HG02571 (cell line): ENCODE measurements around the gene TAF4B.

Experiments
- ATAC-seq: cut with Tn5 transposase; IDR thresholded peaks from one replicate; pipeline ENCODE4 v1.9.1; 2021; ENCODE audit warnings: mild to moderate bottlenecking, moderate library complexity; ENCODE audit not compliant: unreplicated experiment

TAF4B gene

DNA sequence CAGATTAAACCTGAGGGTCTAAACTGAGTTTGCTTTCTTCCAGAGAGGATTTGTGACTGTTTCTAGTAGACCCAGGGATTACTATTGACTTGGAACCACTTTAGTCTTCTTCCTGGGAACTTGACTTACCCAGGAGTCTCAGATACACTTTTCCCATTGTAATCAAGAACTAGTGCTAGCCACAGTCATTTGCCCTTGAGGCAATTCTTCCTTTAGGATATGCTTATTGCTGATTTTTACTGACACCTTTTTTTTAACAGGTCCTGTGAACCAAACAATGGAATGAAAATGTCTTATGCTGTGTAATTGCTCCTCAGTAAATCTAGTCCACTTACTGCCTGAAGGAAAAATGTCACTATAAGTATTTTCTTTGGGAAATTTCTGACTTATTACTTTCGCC, 78.3 kb downstream of the TAF4B start:
- ATAC-seq = no peak

DNA sequence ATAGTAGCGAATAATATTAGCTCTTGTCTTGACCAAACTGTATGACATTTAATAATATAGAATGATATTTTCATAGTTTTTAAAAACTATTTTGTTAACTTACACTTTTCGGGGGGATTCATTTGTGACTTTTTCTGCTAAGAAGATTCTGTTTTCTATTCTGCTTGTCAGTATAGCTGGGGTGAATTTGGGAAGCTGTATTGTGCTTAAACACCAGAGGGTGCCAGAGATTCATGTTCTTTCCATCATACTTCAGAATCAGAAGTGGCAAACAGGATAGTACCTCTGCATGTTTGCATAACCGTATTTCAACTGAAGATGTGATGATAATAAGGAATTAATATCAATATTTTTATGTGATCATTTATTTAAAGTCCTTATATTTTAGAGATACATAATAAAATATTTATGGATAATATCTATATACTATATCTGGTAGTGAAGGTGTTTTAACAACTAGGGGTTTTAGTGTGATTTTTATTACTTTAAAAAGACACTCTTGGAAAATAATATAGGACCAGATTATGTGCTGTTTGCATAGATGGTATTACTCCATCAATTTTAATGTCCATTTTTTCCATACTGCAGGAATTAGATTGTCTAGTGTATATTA, 81.0 kb downstream of the TAF4B start:
- no peak for ATAC-seq

DNA sequence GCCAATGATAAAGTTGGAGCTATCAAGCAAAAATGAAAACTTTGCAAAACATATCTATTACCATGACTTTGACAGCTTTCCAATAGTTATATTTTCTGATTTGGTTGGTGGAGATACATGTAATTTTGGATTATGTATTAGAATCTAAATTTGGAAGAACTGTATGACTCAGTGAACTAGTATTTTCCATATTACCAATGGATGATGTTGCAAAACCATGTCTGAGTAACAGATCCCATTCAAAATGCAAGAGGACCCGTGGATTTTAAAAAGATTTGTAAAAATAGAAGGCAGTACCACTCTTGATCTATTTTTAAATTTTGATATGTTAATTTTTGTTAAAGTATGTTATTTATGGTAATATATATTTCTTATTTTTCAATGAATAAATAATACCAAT, 83.0 kb downstream of the TAF4B start:
- ATAC-seq = no peak

DNA sequence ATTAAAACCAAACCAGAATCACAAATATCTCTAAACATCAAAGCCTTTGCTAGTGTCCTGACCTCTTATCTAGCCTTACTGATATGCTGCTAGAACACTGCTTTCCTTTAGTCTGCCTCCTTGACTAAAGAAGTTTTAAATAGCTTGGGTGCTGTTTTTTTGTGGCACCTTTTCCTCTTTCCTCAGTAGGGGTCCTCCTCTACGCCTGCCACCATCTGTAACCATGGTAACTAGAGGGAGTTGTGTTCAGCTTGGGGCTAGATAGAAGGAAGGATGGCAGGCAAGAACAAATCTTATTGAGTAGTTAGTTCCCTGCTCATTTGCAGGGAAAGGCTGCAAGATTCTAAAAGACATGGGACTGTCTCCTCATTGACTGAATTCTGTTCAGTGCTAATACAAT, 86.0 kb downstream of the TAF4B start:
- no peak for ATAC-seq

DNA sequence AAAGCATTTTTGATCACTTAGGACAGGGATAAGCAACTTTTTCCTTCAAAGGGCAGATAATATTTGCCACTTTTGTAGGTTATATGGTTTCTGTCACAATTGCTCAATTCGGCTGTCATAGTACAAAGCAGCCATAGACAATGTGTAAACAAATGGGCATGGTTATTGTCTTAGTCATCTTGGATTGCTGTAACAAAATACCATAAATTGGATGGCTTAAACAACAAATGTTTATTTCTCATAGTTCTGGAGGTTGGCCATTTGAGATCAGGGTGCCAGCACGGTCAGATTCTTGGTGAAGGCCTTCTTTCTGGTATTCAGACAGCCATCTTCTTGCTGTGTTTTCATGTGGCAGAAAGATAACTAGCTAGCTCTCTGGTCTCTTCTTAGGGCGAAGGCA, 91.2 kb downstream of the TAF4B start:
- ATAC-seq = no peak

DNA sequence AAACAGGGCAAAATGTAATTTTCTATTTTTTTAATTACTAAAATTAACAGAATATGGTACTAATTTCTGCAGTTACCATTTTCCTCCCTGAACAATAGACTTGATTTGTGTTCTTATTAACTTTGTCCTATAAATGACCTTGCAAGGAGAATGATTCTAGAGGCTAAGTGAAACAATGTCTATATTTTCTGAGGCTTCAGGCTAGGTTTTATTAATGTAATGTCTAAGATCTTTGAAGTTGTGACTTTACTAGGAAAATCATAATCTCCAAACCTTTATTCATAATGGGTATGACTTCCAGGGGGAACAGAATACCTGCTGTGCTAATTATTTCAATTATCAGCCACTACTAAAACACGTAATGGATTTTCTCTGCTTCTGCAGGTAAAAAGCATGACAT, 94.4 kb downstream of the TAF4B start:
- no peak for ATAC-seq

DNA sequence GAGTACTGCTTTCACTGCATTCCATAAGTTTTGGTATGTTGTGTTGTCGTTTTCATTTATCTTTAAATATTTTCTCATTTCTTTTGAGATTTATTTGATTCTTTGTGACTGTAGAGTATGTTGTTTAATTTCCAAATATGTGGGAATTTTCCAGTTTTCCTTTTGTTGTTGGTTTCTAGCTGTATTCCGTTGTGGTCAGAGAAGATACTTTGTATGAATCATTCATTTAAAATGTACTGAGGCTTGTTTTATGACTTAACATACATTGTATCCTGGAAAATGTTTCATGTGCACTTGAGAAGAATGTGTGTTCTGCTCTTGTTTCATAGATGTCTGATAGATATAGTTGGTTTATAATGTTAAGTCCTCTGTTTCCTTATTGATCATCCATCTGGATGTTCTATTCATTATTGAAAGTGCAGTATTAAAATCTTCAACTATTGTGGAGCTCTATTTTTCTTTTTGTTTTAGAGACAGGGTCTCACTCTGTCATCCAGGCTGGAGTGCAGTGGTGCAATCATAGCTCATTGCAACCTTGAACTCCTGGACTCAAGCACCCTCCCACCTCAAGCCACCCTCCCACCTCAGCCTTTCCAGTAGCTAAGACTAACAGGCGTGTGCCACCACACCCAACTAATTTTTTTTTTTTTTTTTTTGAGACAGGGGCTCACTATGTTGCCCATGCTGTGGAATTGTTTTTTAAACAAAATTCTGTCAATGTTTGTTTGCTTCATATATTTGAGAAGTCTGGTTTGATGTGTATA, 96.8 kb downstream of the TAF4B start:
- no peak for ATAC-seq

DNA sequence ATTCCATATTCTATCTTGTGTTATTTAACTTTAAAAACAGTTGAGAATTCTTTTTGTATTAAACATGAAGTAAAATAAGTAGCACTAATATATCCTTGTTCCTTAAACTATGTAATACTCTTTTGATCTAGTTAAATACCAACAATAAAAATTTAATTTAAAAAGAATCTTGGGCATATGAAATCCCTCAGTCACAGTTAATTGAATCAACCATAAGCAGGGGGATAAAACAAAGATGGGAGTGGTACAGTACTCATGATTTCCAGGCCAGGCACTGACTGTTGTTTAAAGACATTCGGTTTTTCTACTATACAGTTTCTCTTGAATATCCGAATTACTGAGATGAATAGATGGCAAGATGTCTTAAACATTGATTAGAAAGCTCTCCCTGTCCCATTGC, 99.5 kb downstream of the TAF4B start:
- ATAC-seq = no peak

DNA sequence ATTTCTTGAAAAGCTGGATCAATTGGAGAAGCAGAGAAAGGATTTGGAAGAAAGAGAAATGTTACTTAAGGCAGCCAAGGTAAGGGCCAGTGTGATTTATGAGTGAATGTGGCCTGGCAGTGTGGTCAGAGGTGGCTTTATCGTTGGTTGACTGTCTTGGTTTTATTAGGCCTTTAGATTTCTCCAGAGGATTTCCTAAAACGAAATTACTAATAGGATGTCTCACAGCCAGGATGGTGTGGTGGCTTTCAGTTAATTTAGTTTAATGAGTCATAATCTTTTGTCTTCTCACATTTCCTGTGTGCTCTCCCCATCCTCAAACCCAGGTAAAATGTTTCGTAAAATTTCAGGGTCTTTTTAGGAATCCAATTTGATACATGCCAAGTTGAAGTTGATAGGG, 100.8 kb downstream of the TAF4B start:
- no peak for ATAC-seq

DNA sequence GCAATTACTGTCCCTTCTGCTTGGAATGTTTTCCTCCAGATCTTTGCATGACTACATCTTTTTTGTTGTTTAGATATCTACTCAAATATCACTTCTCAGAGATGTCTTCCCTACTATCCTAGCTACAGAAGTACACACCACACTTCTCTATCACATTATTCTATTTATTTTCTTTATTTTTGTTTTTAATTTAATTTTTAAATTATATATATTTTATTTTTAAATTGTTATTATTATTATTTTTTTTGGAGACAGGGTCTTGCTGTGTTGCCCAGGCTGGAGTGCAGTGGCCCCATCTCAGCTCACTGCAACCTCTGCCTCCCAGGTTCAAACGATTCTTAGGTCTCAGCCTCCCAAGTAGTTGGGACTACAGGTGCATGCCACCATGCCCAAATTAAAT, 106.7 kb downstream of the TAF4B start:
- no peak for ATAC-seq

DNA sequence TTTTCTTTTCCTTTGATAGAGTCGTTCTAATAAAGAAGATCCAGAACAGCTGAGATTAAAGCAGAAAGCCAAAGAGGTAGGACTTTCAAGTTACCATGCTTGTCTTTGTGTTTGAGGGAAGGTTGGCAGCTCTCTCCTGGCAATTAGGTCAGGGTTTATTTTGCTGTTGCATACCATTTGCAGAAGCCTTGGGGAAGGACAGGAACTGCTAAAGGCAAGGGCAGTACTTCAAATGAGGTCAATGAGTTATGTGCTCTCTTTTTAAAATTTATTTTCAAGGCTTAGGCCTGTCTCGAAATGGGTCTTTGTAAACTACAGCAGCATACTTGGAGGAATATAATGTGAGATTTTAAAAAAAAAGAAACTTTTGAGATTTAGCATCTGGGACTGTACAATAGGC, 108.9 kb downstream of the TAF4B start:
- no peak for ATAC-seq

DNA sequence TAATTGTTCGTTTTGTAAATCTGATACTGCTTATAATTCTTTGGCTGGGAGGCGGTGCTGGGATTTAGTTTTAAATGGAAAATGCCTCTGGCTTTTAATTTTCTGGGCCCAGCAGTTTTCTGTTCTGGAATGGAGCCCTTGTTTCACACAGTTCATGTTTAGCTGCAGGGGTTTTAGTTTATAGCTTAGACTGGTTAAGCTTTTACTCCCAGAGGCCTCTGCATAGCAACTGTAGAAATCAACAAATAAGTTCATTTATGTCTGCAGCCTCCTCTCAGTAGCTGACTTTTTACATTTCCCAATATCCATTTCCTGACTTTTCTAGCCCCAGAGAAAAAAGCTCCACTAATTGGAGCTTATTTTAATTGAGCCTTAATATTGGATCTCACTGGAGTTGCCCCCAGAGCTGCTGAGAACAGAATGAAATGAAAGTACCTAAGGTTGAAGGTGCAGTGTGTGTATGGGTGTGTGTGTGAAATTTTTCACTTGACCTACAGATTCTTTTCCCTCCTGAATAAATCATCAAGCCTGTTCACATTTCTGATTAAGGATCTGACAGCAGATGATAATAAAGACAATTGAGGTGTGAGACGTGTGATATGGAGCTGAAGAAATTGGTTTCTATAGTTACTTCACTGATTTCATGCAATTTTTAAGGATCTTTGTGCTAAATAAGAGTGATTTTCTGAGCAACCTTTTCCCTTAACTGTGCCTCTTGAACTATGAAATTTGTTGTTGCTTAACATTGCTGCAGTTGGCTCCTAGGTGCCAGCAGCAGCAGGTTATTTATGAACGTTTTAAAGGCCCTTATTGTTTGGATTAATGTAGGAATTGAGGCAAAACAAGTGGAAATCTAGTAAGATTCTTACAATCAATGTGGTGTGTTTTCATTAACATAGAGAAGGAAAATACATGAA, 109.6 kb downstream of the TAF4B start:
- no peak for ATAC-seq

DNA sequence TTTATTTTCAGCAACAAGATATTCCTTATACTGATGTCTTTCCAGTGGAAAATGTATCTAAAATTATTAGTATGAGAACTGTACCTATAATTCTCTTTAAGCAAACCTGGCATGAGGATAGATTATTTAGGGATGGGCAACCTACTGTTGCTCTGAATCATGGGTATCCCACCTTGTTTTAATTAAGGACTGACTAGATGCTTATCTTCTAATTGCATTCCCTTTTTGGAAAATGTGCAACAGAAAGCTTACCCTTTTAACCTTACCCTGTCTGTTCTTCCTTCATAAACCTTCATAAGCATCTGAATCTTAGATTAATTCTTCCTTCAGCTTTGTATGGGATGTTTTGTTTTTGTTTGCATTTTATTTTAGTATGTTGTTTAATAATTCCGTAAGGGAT, 110.3 kb downstream of the TAF4B start:
- ATAC-seq = no peak

DNA sequence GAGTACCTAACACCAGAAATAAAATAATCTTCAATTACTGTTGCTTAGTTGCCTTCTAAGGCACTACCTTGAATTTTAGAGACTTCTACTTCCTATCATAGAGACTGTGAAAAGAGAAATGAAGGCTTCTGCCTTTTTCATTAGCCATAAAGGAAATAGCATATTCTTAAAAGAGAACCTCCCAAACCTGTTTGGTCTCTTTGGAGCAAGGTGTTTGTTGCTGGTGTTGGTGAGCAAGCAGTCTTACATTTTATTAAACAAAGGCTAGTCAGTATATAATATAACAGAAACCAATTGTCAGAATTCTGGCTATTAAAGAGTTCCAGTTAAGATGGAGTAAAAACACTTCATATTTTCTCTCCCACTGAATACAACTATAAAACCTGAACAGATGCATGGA, 116.4 kb downstream of the TAF4B start:
- no peak for ATAC-seq

DNA sequence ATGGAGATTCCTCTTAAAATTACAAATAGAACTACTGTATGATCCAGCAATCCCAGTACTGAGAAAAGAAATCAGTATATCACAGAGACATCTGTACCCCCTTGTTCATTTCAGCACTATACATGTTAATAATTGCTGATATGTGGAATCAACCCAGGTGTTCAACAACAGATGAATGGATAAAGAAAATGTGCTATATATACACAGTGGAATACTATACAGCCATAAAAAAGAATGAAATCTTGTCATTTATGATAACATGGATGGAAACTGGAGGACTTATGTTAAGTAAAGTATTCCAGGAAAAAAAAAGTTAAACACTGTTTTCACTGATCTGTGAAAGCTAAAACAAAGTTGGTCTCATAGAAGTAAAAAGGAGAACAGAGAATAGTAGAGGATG, 124.7 kb downstream of the TAF4B start:
- no peak for ATAC-seq

DNA sequence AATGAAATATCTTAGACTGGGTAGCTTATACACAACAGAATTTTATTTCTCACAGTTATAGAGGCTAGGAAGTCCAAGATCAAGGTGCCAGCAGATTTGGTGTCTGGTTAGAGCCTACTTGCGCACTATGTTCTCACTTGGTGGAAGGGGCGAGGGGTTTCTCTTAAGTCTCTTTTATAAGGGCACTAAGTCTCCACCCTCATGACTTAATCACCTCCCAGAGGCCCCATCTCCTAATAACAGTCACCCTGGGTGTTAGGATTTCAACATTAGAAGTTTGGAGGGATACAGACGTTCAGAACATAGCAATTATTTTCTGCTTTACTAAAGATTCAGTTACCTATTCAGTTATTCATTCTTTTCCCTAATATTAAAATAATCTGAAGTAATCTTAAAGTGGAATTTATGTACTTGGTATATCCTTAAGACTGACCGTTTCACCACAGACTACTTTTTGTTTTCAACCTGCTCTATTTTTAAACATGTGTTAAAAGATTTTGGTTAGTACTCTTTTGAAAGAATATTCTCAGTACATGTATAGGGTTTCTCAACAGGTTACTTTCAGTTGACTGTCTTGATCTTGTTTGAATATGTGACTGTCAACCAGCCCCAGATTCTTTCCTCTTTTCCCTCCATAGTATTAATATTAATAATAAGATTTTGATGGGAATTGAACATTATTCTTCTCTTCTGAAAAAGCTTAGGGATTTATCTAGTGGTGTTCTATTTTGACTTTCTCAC, 130.0 kb downstream of the TAF4B start:
- ATAC-seq = peak; percentile 70

DNA sequence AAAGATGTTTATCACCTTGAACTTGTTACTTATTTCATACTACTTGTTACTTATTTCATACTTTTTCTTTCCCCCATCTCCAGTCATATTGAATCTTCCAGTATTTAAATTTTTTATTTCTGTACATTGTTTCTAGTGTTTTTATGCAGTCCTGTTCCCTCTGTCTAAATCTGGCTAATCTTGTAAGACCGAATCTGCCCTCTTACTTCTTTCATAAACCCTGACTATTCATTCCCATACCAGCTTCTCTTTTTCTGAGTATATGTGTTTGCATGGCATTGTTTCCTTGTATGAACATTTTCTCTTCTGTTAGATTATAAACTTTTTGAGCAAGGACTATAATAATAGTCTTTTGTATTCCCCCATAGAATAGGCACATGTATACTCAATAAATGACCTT, 131.7 kb downstream of the TAF4B start:
- no peak for ATAC-seq

DNA sequence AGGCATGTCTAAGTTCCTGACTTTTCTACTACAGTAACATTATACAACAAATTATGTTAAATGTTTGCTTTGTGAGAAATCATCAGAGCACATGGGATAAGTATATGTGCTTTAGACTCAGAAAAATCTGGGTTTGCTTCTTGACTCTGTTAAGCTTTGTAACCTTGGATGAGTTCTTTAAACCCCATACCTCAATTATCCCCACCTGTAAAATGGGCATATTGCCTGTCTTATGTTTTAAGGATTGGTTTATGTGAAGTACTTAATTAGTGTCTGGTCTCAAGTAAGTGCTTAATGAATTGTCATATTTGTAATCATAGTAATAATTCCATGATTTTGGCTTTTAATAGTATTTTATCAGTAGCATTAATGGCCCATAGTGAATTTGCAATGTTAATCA, 135.8 kb downstream of the TAF4B start:
- ATAC-seq = no peak

DNA sequence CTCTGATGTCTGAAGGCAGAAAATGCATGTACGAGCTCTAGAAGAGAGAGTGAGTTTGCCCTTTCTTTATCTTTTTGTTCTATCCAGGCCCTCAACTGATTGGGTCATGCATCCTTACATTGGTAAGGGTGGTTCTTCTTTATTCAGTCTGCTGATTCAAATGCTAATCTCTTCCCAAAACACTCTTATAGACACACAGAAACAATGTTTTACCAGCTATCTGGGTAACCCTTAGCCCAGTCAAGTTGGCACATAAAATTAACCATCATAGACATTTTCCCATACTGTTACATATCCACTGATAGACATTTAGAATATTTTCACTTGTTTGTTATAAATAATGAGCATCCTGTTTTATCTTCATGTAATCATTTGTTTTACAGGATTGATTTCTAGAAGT, 141.2 kb downstream of the TAF4B start:
- ATAC-seq = no peak

DNA sequence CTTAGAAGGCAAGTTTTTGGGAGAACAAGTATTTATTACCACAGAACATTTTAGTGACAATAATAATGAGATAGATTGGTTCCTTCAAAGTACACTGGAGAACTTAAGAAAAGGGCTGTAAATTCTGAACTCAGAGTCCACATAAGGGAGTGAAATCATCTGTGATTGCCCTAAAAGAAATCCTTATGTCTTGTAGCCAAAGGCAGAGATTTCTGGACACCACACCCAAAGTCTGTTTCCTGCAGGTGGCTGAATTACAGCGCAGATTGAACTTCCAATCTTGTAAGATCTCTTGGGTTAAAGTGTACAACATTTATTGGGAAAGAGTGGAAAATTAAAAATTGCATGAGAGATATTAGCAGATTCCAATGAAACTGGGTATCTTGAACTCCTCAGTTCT, 143.8 kb downstream of the TAF4B start:
- ATAC-seq = no peak

DNA sequence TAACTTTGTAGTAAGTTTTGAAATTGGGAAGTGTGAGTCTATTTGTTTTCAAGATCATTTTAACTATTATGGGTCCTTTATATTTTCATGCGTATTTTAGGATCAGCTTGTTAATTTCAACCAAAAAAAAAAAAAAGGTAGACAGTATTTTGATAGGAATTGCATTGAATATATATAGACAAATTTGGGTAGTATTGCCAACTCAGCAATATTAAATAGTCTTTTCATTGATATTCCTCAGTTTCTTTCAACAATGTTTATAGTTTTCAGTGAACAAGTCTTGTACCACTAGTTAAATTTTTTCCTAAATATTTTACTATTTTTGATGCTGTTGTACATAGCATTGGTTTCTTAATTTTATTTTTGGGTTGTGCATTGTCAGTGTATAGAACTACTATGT, 149.9 kb downstream of the TAF4B start:
- ATAC-seq = no peak
